Raji (cell line): ENCODE results near the gene IPMK.

ENCODE experiments used
- POLR2A ChIP-seq: IDR thresholded peaks from 2 replicates; pipeline ENCODE4 v1.6.1; 2011; ENCODE audit warnings: low read depth, low read length, control low read depth; ENCODE audit not compliant: insufficient read depth

Gene IPMK

DNA sequence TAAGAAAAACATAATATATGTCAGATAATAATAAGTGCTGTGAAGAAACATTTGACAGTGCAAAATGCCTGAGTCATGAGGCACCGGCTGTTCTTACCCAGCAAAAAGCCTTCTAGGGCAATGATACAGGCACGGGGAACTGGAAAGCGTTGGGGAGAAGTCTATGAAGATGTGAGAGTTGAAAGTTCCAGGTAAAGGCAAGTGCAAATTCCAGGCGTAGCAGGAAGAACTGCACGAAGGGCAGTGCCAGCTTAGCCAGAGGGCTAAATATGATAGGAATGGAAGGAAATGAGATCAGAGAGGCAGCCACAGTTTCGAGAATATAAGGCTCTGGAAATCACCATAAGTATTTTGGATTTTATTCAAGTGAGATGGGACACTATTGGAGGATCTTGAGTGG lies 87.0 kb downstream of the IPMK start:
- TF ChIP-seq POLR2A = no peak

- no peak for TF ChIP-seq POLR2A
Observed at GRCh38 chr10:58179238-58179637, 88.5 kb downstream of the IPMK start.

DNA sequence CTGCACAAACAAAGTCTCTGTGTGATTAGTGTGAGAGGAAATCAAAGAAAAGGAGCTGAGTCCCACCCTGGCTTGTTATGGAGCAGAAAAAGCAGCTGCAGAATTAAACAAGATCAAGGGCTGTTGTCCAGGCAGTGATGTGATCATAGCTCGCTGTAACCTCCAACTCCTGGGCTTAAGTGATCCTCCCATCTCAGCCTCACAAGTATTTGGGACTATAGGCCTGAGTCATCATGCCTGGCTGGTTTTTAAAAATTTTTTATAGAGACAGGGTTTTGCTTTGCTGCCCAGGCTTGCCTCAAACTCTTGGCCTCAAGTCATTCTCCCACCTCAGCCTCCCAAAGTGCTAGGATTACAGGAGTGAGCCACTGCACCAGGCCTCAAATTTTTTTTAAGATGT lies 88.9 kb downstream of the IPMK start:
- no peak for TF ChIP-seq POLR2A

DNA sequence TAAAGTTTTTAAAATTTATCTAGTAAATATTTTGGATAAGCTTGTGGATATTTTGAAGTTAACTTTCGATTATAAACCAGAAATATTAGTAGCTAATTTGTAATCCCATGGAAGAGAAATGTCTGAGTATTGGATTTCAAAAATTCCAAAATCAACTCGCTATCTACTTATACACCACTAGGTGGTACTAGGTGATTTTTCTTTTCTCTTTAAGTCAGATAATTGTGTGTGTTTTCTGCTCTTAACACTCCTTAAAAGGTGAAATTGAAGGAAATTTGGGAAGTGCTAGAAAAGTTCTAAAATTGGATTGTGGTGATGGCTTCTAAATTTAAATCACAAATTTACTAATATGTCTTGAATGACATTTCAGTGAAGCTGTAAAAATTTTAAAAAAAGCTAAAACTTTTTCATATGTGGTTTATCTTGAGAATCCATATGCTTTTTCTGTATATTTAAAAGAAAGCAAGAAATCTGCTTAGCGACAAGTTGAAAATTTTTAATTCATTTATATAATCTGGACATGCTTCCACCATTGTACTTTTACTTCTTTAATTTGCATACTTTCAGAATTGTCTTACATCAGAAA lies 90.2 kb downstream of the IPMK start:
- TF ChIP-seq POLR2A = no peak

- no peak for TF ChIP-seq POLR2A
Observed at GRCh38 chr10:58175990-58176900, 91.4 kb downstream of the IPMK start.

DNA sequence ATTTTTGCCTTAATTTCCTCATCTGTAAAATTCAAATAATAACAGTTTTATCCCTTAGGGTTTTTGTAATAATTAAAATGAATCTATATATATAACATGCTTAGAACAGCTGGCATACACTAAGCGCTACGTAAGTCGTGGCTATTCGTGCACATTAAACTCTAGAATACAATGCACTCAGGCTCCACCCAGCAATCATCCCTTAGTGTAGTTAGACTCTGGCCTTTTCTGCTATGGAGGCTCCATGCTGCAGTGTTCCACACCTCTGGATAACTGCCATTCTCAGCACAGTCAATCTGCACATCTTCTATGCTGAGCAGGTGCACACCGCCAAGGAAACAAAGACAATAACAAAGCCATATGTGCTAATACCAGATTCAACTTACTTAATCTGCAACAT lies 92.9 kb downstream of the IPMK start:
- TF ChIP-seq POLR2A = no peak

- TF ChIP-seq POLR2A = no peak
Observed at GRCh38 chr10:58173391-58173790, 94.3 kb downstream of the IPMK start.

DNA sequence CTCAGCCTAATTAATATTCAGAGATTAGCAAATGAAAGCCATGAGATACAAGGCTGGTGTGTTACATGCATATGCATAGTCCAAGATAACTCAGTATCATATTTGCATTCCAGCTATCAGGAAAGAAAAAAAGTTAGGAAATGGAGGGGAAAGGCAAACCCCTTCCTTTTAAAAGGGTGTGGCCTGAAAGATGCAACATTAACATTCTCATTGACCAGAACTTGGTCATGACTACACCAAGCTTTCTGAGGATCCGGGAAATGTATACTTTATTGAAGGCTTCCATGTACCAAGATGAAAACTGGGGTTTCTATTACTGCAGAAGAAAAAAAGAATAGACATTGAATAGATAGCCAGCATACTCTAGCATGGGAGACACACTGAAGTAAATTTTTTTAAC lies 96.5 kb downstream of the IPMK start:
- no peak for TF ChIP-seq POLR2A

GRCh38 chr10:58164517-58164916 lies 103.2 kb downstream of the IPMK start:
- TF ChIP-seq POLR2A = no peak

DNA sequence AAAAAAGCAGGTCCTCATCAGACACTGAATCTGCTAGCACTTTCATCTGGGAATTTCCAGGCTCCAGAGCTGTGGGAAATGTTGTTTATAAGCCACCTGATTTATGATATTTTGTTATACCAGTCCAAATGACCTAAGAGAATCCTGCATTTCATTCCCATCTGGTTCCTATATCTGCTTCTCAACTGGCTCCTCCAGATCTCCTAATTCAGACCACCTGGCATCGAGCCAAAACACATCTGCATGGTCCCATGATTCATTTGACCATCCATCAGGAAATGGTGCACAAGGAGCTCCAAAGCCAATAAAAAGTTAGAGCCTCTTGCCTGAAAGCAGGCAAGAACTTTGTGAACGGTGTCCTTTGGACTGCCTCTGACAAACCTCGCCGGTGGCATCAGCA lies 108.9 kb downstream of the IPMK start:
- no peak for TF ChIP-seq POLR2A

DNA sequence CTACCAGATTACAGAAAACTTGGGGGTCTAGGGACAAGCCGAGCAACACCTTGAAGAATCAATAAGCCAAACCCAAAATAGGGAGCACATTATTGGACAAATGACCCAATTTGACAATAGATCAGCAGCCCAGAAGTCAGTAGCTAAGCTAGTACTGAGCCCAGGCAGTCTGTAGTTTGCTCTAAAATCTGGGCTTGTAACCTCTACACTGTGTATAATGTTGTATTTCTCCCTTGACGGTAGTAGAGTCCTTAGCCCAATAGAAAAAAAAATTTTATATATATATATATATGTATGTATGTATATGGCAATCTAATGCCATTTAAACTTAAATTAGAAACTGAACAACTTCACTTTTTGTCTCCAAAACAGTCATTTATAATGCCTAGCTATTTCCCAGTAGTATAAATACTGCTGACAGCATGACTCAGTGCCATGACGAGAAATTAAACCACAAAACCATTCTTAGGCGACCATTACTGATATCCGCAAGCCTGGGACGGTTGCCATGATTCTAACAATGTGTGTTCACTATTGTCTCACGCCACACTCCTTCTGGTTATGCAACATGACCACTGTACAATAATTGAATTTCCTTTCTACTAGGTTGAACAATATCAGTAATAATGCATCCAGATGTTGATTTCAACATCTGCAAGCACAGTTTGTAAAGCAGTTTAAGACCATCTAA lies 110.5 kb downstream of the IPMK start:
- TF ChIP-seq POLR2A = no peak

- TF ChIP-seq POLR2A = no peak
Observed at GRCh38 chr10:58153751-58154150, 113.9 kb downstream of the IPMK start.

GRCh38 chr10:58152673-58153263 lies 114.9 kb downstream of the IPMK start:
- TF ChIP-seq POLR2A = no peak

GRCh38 chr10:58150290-58150689 lies 117.4 kb downstream of the IPMK start:
- no peak for TF ChIP-seq POLR2A

DNA sequence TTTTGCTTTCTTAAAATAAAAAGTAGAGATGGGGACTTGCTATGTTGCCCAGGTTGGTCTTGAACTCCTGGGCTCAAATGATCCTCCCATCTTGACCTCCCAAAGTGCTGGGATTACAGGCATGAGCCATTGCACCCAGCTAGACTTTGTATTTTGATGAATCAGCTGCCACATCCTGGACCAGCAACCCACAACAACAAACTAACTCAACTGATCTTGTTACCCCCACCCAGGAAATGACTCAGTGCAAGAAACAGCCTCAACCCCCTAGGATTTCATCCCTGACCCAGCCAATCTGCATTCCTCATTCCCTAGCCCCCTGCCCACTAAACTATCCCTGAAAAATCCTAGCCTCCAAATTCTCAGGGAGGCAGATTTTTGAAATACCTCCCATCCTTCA lies 123.8 kb downstream of the IPMK start:
- no peak for TF ChIP-seq POLR2A
